HCT116 (cell line): ENCODE measurements around the gene ST8SIA2. TPM values are rescaled to one million over a fixed set of nuclear protein-coding genes. Genes with fewer than 3 reads are reported as not detected.

Source experiments
- ATAC-seq: fragments of 200-7000 bp; cut with Tn5 transposase; 2 replicates; pipeline ENCODE4 v1.9.1; 2020; ENCODE audit warnings: mild to moderate bottlenecking, moderate library complexity
- BruUV-seq: library from RNA; stranded (reverse); fragments of 400-500 nt; replicated peaks from 2 replicates; lab custom pipeline; 2021; lab: Mats Ljungman, UMichigan
- CTCF ChIA-PET: fragments of 300-600 bp; sonication (Branson Sonifier 250); formaldehyde crosslinking; loops from one replicate; lab custom pipeline; 2021; ENCODE audit warnings: antibody characterized with exemption; lab: Charles Lee
- POLR2A ChIA-PET: fragments of 300-600, 350-600 bp; sonication (Branson Sonifier 250); formaldehyde crosslinking; loops from one replicate; lab custom pipeline; 2021; ENCODE audit warnings: antibody characterized with exemption; lab: Charles Lee
- RAD21 ChIA-PET, 2 experiments: fragments of 300-600 bp; sonication (Branson Sonifier 250); formaldehyde crosslinking; loops; one replicate each; lab custom pipeline; 2023; ENCODE audit warnings: low total read pairs in 2 of 2; ENCODE audit not compliant: uncharacterized antibody in 2 of 2, unreplicated experiment in 2 of 2, low non-redundant PET in 1 of 2; lab: Charles Lee
- DNase-seq: peaks from one replicate; pipeline ENCODE4 v3.0.0-alpha.2; 2010; ENCODE audit warnings: low read depth, low spot score
- H2AFZ ChIP-seq: fragments of 200-600 bp; shearing (Covaris generic), sonication (generic); 2 replicates; pipeline ENCODE4 v1.6.1; 2017; ENCODE audit warnings: low read depth, mixed run types, mixed read lengths, antibody characterized with exemption, low read length; ENCODE audit not compliant: poor library complexity, severe bottlenecking
- H3K27ac ChIP-seq: 2 replicates; pipeline ENCODE4 v1.5.1; 2012; ENCODE audit warnings: low read depth, low read length
- H3K27me3 ChIP-seq: fragments of 200-600 bp; sonication (generic); 2 replicates; pipeline ENCODE4 v1.6.1; 2016; ENCODE audit warnings: mixed run types, low read length, mixed read lengths; ENCODE audit not compliant: insufficient read depth
- H3K36me3 ChIP-seq, 2 experiments: fragments of 200-500 bp in 1 of 2; fragments of 200-600 bp in 1 of 2; sonication (Bioruptor generic) in 1 of 2; sonication (generic) in 1 of 2; 2 replicates each; pipeline versions ENCODE4 v1.5.1 to v1.6.1; 2014 to 2016; ENCODE audit warnings: low read length in 2 of 2, inconsistent platforms in 1 of 2, mixed read lengths in 1 of 2, mixed run types in 1 of 2; ENCODE audit not compliant: insufficient read depth in 2 of 2, control insufficient read depth in 1 of 2
- H3K4me1 ChIP-seq, 2 experiments: fragments of 200-600 bp in 1 of 2; sonication (generic) in 1 of 2; 2 replicates each; pipeline versions ENCODE4 v1.5.1 to v1.6.1; 2012 to 2017; ENCODE audit warnings: low read length in 2 of 2, inconsistent platforms in 1 of 2, mild to moderate bottlenecking in 1 of 2, mixed read lengths in 1 of 2, mixed run types in 1 of 2, moderate library complexity in 1 of 2; ENCODE audit not compliant: insufficient read depth in 2 of 2, control insufficient read depth in 1 of 2
- H3K4me2 ChIP-seq: fragments of 200-600 bp; sonication (generic); 2 replicates; pipeline ENCODE4 v1.6.1; 2017; ENCODE audit warnings: mixed run types, low read length, mixed read lengths
- H3K4me3 ChIP-seq, 2 experiments: fragments of 200-600 bp in 1 of 2; sonication (generic) in 1 of 2; replicated peaks in 1 of 2; 2 replicates each; pipeline ENCODE4 v1.5.1; 2011 to 2016; ENCODE audit warnings: low read length in 2 of 2, control low read depth in 1 of 2, low read depth in 1 of 2, mild to moderate bottlenecking in 1 of 2, mixed read lengths in 1 of 2, mixed run types in 1 of 2
- H3K79me2 ChIP-seq: fragments of 200-600 bp; sonication (generic); 2 replicates; pipeline ENCODE4 v1.6.1; 2017; ENCODE audit warnings: mild to moderate bottlenecking, mixed run types, low read length, moderate library complexity, mixed read lengths; ENCODE audit not compliant: insufficient read depth
- H3K9ac ChIP-seq: fragments of 200-600 bp; sonication (generic); 2 replicates; pipeline ENCODE4 v1.6.1; 2016; ENCODE audit warnings: low read length, mixed read lengths
- H3K9me2 ChIP-seq: fragments of 200-600 bp; sonication (generic), shearing (Covaris generic); 2 replicates; pipeline ENCODE4 v1.6.1; 2017; ENCODE audit warnings: mixed run types, mild to moderate bottlenecking, moderate library complexity; ENCODE audit not compliant: insufficient read depth
- H3K9me3 ChIP-seq, 2 experiments: fragments of 200-500 bp in 1 of 2; fragments of 200-600 bp in 1 of 2; sonication (Bioruptor generic) in 1 of 2; sonication (generic) in 1 of 2; 2 replicates each; pipeline ENCODE4 v1.6.1; 2014 to 2017; ENCODE audit warnings: low read length in 2 of 2, mixed read lengths in 2 of 2, inconsistent platforms in 1 of 2, low read depth in 1 of 2, mild to moderate bottlenecking in 1 of 2, mixed run types in 1 of 2, moderate library complexity in 1 of 2; ENCODE audit not compliant: control insufficient read depth in 1 of 2, insufficient read depth in 1 of 2
- H4K20me1 ChIP-seq: fragments of 200-600 bp; sonication (generic), shearing (Covaris generic); 2 replicates; pipeline ENCODE4 v1.6.1; 2017; ENCODE audit warnings: mixed run types, mild to moderate bottlenecking, moderate library complexity; ENCODE audit not compliant: insufficient read depth
- EZH2 ChIP-seq: fragments of 200-600 bp; sonication (generic); IDR thresholded peaks from 2 replicates; pipeline ENCODE4 v1.6.1; 2017; ENCODE audit warnings: antibody characterized with exemption, mixed run types
- POLR2AphosphoS5 ChIP-seq: IDR thresholded peaks from 2 replicates; pipeline ENCODE4 v1.6.1; 2011; ENCODE audit warnings: mild to moderate bottlenecking, low read depth, low read length, moderate library complexity
- intact Hi-C: fragments of 100-400 bp; cut with micrococcal nuclease; formaldehyde crosslinking; loops from 2 replicates; pipeline ENCODE4 v1.10.0; 2022
- total RNA-seq: library from RNA; stranded (reverse); gene quantifications from one replicate; pipeline ENCODE4 v1.2.1, GENCODE V29; 2021; ENCODE audit not compliant: unreplicated experiment
- TF ChIP-seq, protein P1 (sequence below): IDR thresholded peaks from 2 replicates; pipeline ENCODE4 v1.6.1; 2011; ENCODE audit warnings: mild to moderate bottlenecking, low read length, moderate library complexity; ENCODE audit not compliant: insufficient replicate concordance; ENCODE audit errors: extremely low read depth
- TF ChIP-seq, protein P2 (sequence below): IDR thresholded peaks from 2 replicates; pipeline ENCODE4 v1.6.1; 2012; ENCODE audit warnings: low read depth

Gene ST8SIA2
- total RNA-seq, 1 experiment from 2014 or later = not detected

DNA sequence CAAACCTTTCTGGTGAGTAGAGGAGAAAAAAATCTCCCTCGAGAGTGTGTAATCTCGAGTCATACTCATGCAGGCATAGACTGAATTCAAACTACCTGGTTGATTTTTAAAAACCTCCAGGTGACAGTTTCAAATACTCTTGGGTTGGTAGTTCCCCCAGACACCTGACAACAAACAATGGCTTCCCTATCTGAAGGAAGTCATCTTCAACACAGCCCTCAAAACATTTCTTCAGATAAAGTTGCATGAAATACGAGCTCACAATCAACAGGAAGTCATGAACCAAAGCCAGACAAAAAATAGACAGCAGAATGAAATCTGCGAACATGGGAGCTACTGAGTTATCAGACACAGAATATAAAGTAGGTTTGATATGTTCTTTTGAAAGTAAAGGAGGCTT, 112.8 kb downstream of the ST8SIA2 start:
- ChIA-PET CTCF (interaction anchor here (1.0 kb wide), 1 partner anchor 15 kb away, joined by 3 read pairs; no protein-coding TSS in a partner anchor), POLR2A (no interaction called here), RAD21 (no interaction called here)
- Histone ChIP-seq H3K27me3 (peaks cover 28% of the 10 kb centered on the region), H3K36me3 (no peaks in the 10 kb centered on the region; a peak in 1 of 4 replicates), H3K9ac (no peak overlapping the region), H3K4me3 (no peak overlapping the region), H3K4me1 (no peaks in the 10 kb centered on the region), H3K27ac (no peak overlapping the region), H3K4me2 (no peak overlapping the region), H2AFZ (no peak overlapping the region), H4K20me1 (no peaks in the 10 kb centered on the region), H3K9me3 (no peaks in the 10 kb centered on the region; a peak in 1 of 4 replicates), H3K9me2 (no peaks in the 10 kb centered on the region; the same call in 1 of the 2 replicates), H3K79me2 (no peaks in the 10 kb centered on the region)
- DNase-seq = no peak
- TF ChIP-seq, protein P1, sequence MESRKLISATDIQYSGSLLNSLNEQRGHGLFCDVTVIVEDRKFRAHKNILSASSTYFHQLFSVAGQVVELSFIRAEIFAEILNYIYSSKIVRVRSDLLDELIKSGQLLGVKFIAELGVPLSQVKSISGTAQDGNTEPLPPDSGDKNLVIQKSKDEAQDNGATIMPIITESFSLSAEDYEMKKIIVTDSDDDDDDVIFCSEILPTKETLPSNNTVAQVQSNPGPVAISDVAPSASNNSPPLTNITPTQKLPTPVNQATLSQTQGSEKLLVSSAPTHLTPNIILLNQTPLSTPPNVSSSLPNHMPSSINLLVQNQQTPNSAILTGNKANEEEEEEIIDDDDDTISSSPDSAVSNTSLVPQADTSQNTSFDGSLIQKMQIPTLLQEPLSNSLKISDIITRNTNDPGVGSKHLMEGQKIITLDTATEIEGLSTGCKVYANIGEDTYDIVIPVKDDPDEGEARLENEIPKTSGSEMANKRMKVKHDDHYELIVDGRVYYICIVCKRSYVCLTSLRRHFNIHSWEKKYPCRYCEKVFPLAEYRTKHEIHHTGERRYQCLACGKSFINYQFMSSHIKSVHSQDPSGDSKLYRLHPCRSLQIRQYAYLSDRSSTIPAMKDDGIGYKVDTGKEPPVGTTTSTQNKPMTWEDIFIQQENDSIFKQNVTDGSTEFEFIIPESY = no peak
- TF ChIP-seq EZH2 (no peak), POLR2AphosphoS5 (no peak)
- TF ChIP-seq, protein P2, sequence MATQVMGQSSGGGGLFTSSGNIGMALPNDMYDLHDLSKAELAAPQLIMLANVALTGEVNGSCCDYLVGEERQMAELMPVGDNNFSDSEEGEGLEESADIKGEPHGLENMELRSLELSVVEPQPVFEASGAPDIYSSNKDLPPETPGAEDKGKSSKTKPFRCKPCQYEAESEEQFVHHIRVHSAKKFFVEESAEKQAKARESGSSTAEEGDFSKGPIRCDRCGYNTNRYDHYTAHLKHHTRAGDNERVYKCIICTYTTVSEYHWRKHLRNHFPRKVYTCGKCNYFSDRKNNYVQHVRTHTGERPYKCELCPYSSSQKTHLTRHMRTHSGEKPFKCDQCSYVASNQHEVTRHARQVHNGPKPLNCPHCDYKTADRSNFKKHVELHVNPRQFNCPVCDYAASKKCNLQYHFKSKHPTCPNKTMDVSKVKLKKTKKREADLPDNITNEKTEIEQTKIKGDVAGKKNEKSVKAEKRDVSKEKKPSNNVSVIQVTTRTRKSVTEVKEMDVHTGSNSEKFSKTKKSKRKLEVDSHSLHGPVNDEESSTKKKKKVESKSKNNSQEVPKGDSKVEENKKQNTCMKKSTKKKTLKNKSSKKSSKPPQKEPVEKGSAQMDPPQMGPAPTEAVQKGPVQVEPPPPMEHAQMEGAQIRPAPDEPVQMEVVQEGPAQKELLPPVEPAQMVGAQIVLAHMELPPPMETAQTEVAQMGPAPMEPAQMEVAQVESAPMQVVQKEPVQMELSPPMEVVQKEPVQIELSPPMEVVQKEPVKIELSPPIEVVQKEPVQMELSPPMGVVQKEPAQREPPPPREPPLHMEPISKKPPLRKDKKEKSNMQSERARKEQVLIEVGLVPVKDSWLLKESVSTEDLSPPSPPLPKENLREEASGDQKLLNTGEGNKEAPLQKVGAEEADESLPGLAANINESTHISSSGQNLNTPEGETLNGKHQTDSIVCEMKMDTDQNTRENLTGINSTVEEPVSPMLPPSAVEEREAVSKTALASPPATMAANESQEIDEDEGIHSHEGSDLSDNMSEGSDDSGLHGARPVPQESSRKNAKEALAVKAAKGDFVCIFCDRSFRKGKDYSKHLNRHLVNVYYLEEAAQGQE = no peak
- no TSS peak for BruUV-seq
- intact Hi-C loops = no loop called here
- no peak for ATAC-seq
